Mesothelial cell of epicardium (in vitro differentiated cells): ENCODE data around the gene PDCD1. TPM values are rescaled to one million over a fixed set of nuclear protein-coding genes. Genes with fewer than 3 reads are reported as not detected.

Source experiments
- DNase-seq, 2 experiments: peaks; one replicate each; pipeline ENCODE4 v3.0.0; 2021; ENCODE audit warnings: low spot score in 2 of 2; ENCODE audit not compliant: unreplicated experiment in 2 of 2
- H3K27ac Mint-ChIP-seq: 2 replicates; pipeline ENCODE4 v1.8.0; 2021; ENCODE audit warnings: mixed read lengths
- H3K27me3 Mint-ChIP-seq: 2 replicates; pipeline ENCODE4 v1.8.0; 2021; ENCODE audit warnings: low read depth, mixed read lengths
- H3K36me3 Mint-ChIP-seq: 2 replicates; pipeline ENCODE4 v1.8.0; 2021; ENCODE audit warnings: mixed read lengths
- H3K4me1 Mint-ChIP-seq: 2 replicates; pipeline ENCODE4 v1.8.0; 2021; ENCODE audit warnings: mixed read lengths
- H3K4me3 Mint-ChIP-seq: 2 replicates; pipeline ENCODE4 v1.8.0; 2021; ENCODE audit warnings: mild to moderate bottlenecking, moderate library complexity, mixed read lengths
- H3K9me3 Mint-ChIP-seq: 2 replicates; pipeline ENCODE4 v1.8.0; 2021; ENCODE audit warnings: mixed read lengths
- total RNA-seq: library from RNA; stranded (reverse); gene quantifications from 3 replicates; pipeline ENCODE4 v1.2.1, GENCODE V29; 2021
- TF ChIP-seq, protein P1 (sequence below): fragments of 200-600 bp; sonication (generic); IDR thresholded peaks from one replicate; pipeline ENCODE4 v1.5.0; 2021; ENCODE audit warnings: antibody characterized with exemption; ENCODE audit not compliant: unreplicated experiment

Gene PDCD1
- total RNA-seq, 1 donor from 2014 or later = not detected

GRCh38 chr2:241842067-241842415 is 16.7 kb downstream of the PDCD1 start:
- Mint-ChIP-seq H3K27me3 (peaks cover 51% of the 10 kb centered on the region), H3K4me3 (no peak overlapping the region), H3K4me1 (peaks cover 15% of the 10 kb centered on the region), H3K36me3 (no peaks in the 10 kb centered on the region), H3K27ac (no peak overlapping the region), H3K9me3 (no peaks in the 10 kb centered on the region)
- TF ChIP-seq, protein P1, sequence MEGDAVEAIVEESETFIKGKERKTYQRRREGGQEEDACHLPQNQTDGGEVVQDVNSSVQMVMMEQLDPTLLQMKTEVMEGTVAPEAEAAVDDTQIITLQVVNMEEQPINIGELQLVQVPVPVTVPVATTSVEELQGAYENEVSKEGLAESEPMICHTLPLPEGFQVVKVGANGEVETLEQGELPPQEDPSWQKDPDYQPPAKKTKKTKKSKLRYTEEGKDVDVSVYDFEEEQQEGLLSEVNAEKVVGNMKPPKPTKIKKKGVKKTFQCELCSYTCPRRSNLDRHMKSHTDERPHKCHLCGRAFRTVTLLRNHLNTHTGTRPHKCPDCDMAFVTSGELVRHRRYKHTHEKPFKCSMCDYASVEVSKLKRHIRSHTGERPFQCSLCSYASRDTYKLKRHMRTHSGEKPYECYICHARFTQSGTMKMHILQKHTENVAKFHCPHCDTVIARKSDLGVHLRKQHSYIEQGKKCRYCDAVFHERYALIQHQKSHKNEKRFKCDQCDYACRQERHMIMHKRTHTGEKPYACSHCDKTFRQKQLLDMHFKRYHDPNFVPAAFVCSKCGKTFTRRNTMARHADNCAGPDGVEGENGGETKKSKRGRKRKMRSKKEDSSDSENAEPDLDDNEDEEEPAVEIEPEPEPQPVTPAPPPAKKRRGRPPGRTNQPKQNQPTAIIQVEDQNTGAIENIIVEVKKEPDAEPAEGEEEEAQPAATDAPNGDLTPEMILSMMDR = no peak
- DNase-seq = no peak

GRCh38 chr2:241841181-241842066 is 17.3 kb downstream of the PDCD1 start:
- no peaks in the 10 kb centered on the region for H3K9me3 Mint-ChIP-seq
- H3K27ac Mint-ChIP-seq = no peak overlapping the region
- H3K27me3 Mint-ChIP-seq = peaks cover 53% of the 10 kb centered on the region
- no peak overlapping the region for H3K4me3 Mint-ChIP-seq
- DNase-seq = no peak
- TF ChIP-seq, protein P1 = no peak
- peaks cover 15% of the 10 kb centered on the region for H3K4me1 Mint-ChIP-seq
- H3K36me3 Mint-ChIP-seq = no peaks in the 10 kb centered on the region

DNA sequence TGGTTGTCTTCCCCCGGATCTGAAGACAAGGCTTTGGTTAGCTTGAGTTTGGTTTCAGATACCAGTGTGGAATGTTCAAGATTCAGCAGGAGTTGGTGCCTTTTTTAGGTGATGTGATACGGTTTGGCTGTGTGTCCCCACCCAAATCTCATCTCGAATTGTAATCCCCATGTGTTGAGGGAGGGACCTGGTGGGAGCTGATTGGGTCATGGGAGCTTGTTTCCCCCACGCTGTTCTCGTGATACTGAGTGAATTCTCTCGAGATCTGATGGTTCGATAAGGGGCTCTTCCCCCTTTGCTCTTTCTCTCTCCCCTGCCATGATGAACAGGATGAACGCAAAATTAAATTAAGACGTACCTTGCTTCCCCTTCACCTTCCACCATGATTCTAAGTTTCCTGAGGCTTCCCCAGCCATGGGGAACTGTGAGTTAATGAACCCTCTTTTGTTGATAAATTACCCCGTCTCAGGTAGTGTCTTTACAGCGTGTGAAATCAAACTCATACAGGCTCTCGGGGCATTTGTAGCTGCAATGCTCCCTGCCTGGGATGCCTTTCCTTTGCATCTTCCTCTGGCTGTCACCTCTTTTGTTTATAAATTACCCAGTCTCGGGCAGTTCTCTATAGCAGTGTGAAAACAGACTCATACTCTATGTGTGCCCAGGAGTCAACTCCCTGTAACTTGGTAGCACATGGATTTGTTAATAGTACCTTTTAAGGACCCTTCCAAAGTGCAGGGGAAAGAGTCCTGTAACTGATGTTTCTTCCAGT is 21.3 kb downstream of the PDCD1 start:
- DNase-seq = no peak

DNA sequence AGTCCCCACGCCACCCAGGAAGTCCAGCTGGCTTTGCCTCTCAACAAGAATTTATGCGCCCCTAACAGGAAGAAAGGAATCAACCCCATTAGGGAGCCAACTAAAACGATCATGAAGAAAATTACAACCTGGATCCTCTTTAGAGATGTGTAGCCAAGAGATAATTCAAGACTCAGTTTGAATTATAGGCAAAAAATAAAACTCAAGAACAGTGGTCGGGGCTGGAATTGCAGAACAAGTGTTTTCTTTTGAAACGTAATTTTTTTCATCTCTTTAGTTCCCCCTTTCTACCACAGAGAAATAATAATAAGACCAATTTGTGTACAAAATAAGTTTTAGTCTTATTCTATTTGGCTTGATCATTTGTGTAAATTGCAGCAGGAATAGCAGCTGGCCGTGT is 22.4 kb downstream of the PDCD1 start:
- no peak overlapping the region for H3K27ac Mint-ChIP-seq
- TF ChIP-seq, protein P1 = no peak
- DNase-seq = no peak
- no peaks in the 10 kb centered on the region for H3K36me3 Mint-ChIP-seq
- peaks cover 16% of the 10 kb centered on the region for H3K4me1 Mint-ChIP-seq
- peaks cover 11% of the 10 kb centered on the region for H3K9me3 Mint-ChIP-seq
- no peak overlapping the region for H3K4me3 Mint-ChIP-seq
- H3K27me3 Mint-ChIP-seq = peaks cover 37% of the 10 kb centered on the region

More for the DNA sequence above, 21.3 kb downstream of the PDCD1 start:
- Mint-ChIP-seq H3K4me1 (peaks cover 14% of the 10 kb centered on the region), H3K27me3 (peaks cover 37% of the 10 kb centered on the region), H3K36me3 (no peaks in the 10 kb centered on the region), H3K9me3 (peaks cover 6% of the 10 kb centered on the region), H3K27ac (no peak overlapping the region), H3K4me3 (no peak overlapping the region)
- TF ChIP-seq, protein P1 = no peak

DNA sequence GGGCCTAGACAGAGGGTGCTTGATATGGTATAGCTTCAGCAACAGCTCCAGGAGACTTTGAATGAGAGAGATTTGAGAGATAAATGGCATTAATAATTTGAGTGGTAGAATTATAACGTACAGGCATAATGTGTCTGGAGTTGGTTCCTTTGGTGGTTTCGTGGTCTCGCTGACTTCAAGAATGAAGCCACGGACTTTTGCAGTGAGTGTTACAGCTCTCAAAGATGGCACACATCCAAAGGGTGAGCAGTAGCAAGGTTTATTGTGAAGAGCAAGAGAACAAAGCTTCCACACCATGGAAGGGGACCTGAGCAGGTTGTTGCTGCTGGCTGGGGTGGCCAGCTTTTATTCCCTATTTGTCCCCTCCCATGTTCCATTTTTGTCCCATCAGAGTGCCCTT is 23.1 kb downstream of the PDCD1 start:
- Mint-ChIP-seq H3K27ac (no peak overlapping the region), H3K4me1 (peaks cover 16% of the 10 kb centered on the region), H3K4me3 (no peak overlapping the region), H3K9me3 (peaks cover 15% of the 10 kb centered on the region), H3K36me3 (no peaks in the 10 kb centered on the region), H3K27me3 (peaks cover 38% of the 10 kb centered on the region)
- no peak for DNase-seq
- TF ChIP-seq, protein P1 = no peak
